Stomach (tissue), 4 donors: Measurements from ENCODE around the gene PDCD7.

Experiments used
- EP300 ChIP-seq: sonication (generic); formaldehyde crosslinking; IDR thresholded peaks from one replicate; pipeline ENCODE4 v1.6.1; 2017; ENCODE audit warnings: antibody characterized with exemption
- POLR2A ChIP-seq, 4 donors: fragments of 450-650 bp; IDR thresholded peaks; one replicate each; pipeline ENCODE4 v1.6.1; 2016; ENCODE audit warnings: antibody characterized with exemption in 4 of 4, control low read depth in 2 of 4, mild to moderate bottlenecking in 1 of 4, moderate library complexity in 1 of 4
- POLR2AphosphoS5 ChIP-seq, 3 donors: sonication (generic); formaldehyde crosslinking; IDR thresholded peaks; one replicate each; pipeline ENCODE4 v1.6.1; 2016; ENCODE audit warnings: antibody characterized with exemption in 3 of 3
- TF ChIP-seq, protein P1 (sequence below), 7 experiments: fragments of 450-650 bp in 4 of 7; fragments of 200-600 bp in 3 of 7; sonication (generic) in 3 of 7; IDR thresholded peaks; one replicate each; pipeline ENCODE4 v1.5.1; 2016 to 2019; ENCODE audit warnings: antibody characterized with exemption in 7 of 7, control low read depth in 2 of 7, mild to moderate bottlenecking in 1 of 7

GRCh38 chr15:65164139-65164538, 30.5 kb upstream of the PDCD7 start:
- TF ChIP-seq, protein P1, sequence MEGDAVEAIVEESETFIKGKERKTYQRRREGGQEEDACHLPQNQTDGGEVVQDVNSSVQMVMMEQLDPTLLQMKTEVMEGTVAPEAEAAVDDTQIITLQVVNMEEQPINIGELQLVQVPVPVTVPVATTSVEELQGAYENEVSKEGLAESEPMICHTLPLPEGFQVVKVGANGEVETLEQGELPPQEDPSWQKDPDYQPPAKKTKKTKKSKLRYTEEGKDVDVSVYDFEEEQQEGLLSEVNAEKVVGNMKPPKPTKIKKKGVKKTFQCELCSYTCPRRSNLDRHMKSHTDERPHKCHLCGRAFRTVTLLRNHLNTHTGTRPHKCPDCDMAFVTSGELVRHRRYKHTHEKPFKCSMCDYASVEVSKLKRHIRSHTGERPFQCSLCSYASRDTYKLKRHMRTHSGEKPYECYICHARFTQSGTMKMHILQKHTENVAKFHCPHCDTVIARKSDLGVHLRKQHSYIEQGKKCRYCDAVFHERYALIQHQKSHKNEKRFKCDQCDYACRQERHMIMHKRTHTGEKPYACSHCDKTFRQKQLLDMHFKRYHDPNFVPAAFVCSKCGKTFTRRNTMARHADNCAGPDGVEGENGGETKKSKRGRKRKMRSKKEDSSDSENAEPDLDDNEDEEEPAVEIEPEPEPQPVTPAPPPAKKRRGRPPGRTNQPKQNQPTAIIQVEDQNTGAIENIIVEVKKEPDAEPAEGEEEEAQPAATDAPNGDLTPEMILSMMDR (IDR thresholded peaks at IDR 0.05) = no peak
- TF ChIP-seq POLR2A (IDR thresholded peaks at IDR 0.05) (no peak), POLR2AphosphoS5 (IDR thresholded peaks at IDR 0.05) (no peak), EP300 (no peak)
